H1 (cell line): ENCODE data around the gene SNCAIP. TPM values are rescaled to one million over a fixed set of nuclear protein-coding genes. Genes with fewer than 3 reads are reported as not detected.
A peak's percentile ranks its signal among the peaks of the same experiment; 100 is the strongest.

Experiments
- CTCF ChIA-PET: fragments of 300-600 bp; sonication (Branson Sonifier 250); formaldehyde crosslinking; loops from one replicate; lab custom pipeline; 2021; ENCODE audit not compliant: partially characterized antibody; lab: Charles Lee
- POLR2A ChIA-PET: fragments of 300-600 bp; sonication (Branson Sonifier 250); formaldehyde crosslinking; loops from one replicate; lab custom pipeline; 2021; ENCODE audit warnings: inconsistent platforms; ENCODE audit not compliant: partially characterized antibody; lab: Charles Lee
- DNase-seq, 2 experiments: peaks; one replicate each; pipeline versions ENCODE4 v3.0.0 to v3.0.0-alpha.2; 2010 to 2022; ENCODE audit warnings: low spot score in 2 of 2, low read depth in 1 of 2, mixed read lengths in 1 of 2
- FAIRE-seq: peaks from 2 replicates; lab custom pipeline; 2011; peaks lifted over from hg19 to GRCh38; lab: Jason Lieb, UNC
- H2AFZ ChIP-seq: 2 replicates; pipeline ENCODE4 v1.8.1; 2012; ENCODE audit warnings: low read length, inconsistent platforms
- H2AK5ac ChIP-seq: 2 replicates; pipeline ENCODE4 v1.6.1; 2013; ENCODE audit warnings: low read depth, low read length
- H2BK120ac ChIP-seq: replicated peaks from 2 replicates; pipeline ENCODE3; 2013; ENCODE audit warnings: low read depth, low read length, inconsistent platforms
- H2BK12ac ChIP-seq: 2 replicates; pipeline ENCODE4 v1.6.1; 2013; ENCODE audit warnings: low read depth, low read length
- H2BK15ac ChIP-seq: 2 replicates; pipeline ENCODE4 v1.6.1; 2013; ENCODE audit warnings: low read length
- H2BK20ac ChIP-seq: 2 replicates; pipeline ENCODE4 v1.6.1; 2013; ENCODE audit warnings: low read length
- H2BK5ac ChIP-seq: 2 replicates; pipeline ENCODE4 v1.6.1; 2013; ENCODE audit warnings: low read depth, low read length
- H3K14ac ChIP-seq: 2 replicates; pipeline ENCODE4 v1.6.1; 2013; ENCODE audit warnings: inconsistent platforms; ENCODE audit not compliant: insufficient read length
- H3K18ac ChIP-seq: 2 replicates; pipeline ENCODE4 v1.6.1; 2013; ENCODE audit warnings: low read length; ENCODE audit errors: extremely low read depth
- H3K23ac ChIP-seq: 2 replicates; pipeline ENCODE4 v1.6.1; 2013; ENCODE audit warnings: inconsistent platforms; ENCODE audit not compliant: insufficient read length
- H3K23me2 ChIP-seq: 2 replicates; pipeline ENCODE4 v1.6.1; 2013; ENCODE audit warnings: low read depth, low read length
- H3K27ac ChIP-seq: 2 replicates; pipeline ENCODE4 v1.6.1; 2011; ENCODE audit warnings: low read depth, low read length, inconsistent platforms
- H3K27me3 ChIP-seq, 4 experiments: replicated peaks in 1 of 4; 1 replicate in 1 of 4; 2 replicates in 3 of 4; pipeline versions ENCODE4 v1.6.1 to v1.8.1; 2011 to 2013; ENCODE audit warnings: low read length in 3 of 4, mild to moderate bottlenecking in 3 of 4, inconsistent platforms in 2 of 4, mixed read lengths in 2 of 4, moderate library complexity in 1 of 4; ENCODE audit not compliant: control insufficient read depth in 3 of 4, insufficient read depth in 3 of 4; ENCODE audit errors: extremely low read depth in 1 of 4
- H3K36me3 ChIP-seq, 4 experiments: 2 replicates each; pipeline versions ENCODE4 v1.6.1 to v1.8.1; 2011 to 2013; ENCODE audit warnings: mild to moderate bottlenecking in 4 of 4, low read length in 3 of 4, moderate library complexity in 2 of 4, control low read depth in 1 of 4, inconsistent platforms in 1 of 4; ENCODE audit not compliant: insufficient read depth in 4 of 4, control insufficient read depth in 2 of 4
- H3K4ac ChIP-seq: replicated peaks from 2 replicates; pipeline ENCODE3; 2013; ENCODE audit warnings: low read length, low read depth, mixed read lengths, inconsistent platforms; ENCODE audit not compliant: insufficient read length
- H3K4me1 ChIP-seq, 4 experiments: replicated peaks in 1 of 4; 1 replicate in 1 of 4; 2 replicates in 3 of 4; pipeline versions ENCODE4 v1.6.1 to v1.8.1; 2011 to 2013; ENCODE audit warnings: low read length in 3 of 4, inconsistent platforms in 2 of 4, mixed read lengths in 1 of 4; ENCODE audit not compliant: insufficient read depth in 4 of 4, control insufficient read depth in 3 of 4
- H3K4me2 ChIP-seq, 2 experiments: 2 replicates each; pipeline versions ENCODE4 v1.6.1 to v1.8.1; 2011 to 2013; ENCODE audit warnings: low read depth in 2 of 2, low read length in 2 of 2, control low read depth in 1 of 2, inconsistent platforms in 1 of 2, mild to moderate bottlenecking in 1 of 2; ENCODE audit not compliant: insufficient read depth in 1 of 2
- H3K4me3 ChIP-seq, 4 experiments: fragments of 200-600, 300-600 bp in 1 of 4; sonication (generic), shearing (Covaris generic), sonication (Bioruptor Twin) in 1 of 4; 2 replicates each; pipeline versions ENCODE4 v1.5.1 to v1.8.1; 2011 to 2016; ENCODE audit warnings: low read length in 4 of 4, low read depth in 3 of 4, control low read depth in 2 of 4, inconsistent platforms in 2 of 4, mild to moderate bottlenecking in 2 of 4, mixed read lengths in 1 of 4, moderate library complexity in 1 of 4; ENCODE audit not compliant: insufficient read depth in 2 of 4; ENCODE audit errors: extremely low read depth in 1 of 4
- H3K56ac ChIP-seq: replicated peaks from 2 replicates; pipeline ENCODE3; 2013; ENCODE audit warnings: low read depth, mild to moderate bottlenecking, mixed read lengths, low read length, inconsistent platforms; ENCODE audit not compliant: insufficient read length
- H3K79me1 ChIP-seq: 2 replicates; pipeline ENCODE4 v1.6.1; 2013; ENCODE audit warnings: low read depth, low read length, control low read depth
- H3K79me2 ChIP-seq, 2 experiments: 2 replicates each; pipeline versions ENCODE4 v1.6.1 to v1.8.1; 2012 to 2013; ENCODE audit warnings: low read length in 2 of 2, mild to moderate bottlenecking in 2 of 2, inconsistent platforms in 1 of 2; ENCODE audit not compliant: insufficient read depth in 2 of 2, control insufficient read depth in 1 of 2
- H3K9ac ChIP-seq, 4 experiments: replicated peaks in 1 of 4; 1 replicate in 1 of 4; 2 replicates in 3 of 4; pipeline versions ENCODE4 v1.6.1 to v1.8.1; 2011 to 2013; ENCODE audit warnings: low read depth in 3 of 4, low read length in 3 of 4, control low read depth in 2 of 4, mild to moderate bottlenecking in 2 of 4, moderate library complexity in 2 of 4, inconsistent platforms in 1 of 4; ENCODE audit errors: extremely low read depth in 1 of 4
- H3K9me3 ChIP-seq, 2 experiments: 2 replicates each; pipeline versions ENCODE4 v1.6.1 to v1.8.1; 2012 to 2013; ENCODE audit warnings: mild to moderate bottlenecking in 2 of 2, moderate library complexity in 2 of 2, control low read depth in 1 of 2, inconsistent platforms in 1 of 2, low read depth in 1 of 2, low read length in 1 of 2, mixed read lengths in 1 of 2; ENCODE audit not compliant: insufficient read depth in 2 of 2
- H4K20me1 ChIP-seq, 2 experiments: replicated peaks in 1 of 2; 2 replicates each; pipeline versions ENCODE3 to v1.8.1; 2011 to 2013; ENCODE audit warnings: inconsistent platforms in 2 of 2, low read length in 2 of 2, mild to moderate bottlenecking in 1 of 2; ENCODE audit not compliant: insufficient read depth in 2 of 2, control insufficient read depth in 1 of 2
- H4K5ac ChIP-seq: 2 replicates; pipeline ENCODE4 v1.6.1; 2013; ENCODE audit warnings: low read length, low read depth, mixed read lengths, inconsistent platforms; ENCODE audit not compliant: insufficient read length
- H4K8ac ChIP-seq: 2 replicates; pipeline ENCODE4 v1.8.0; 2013; ENCODE audit warnings: mild to moderate bottlenecking, moderate library complexity, low read length, inconsistent platforms; ENCODE audit not compliant: insufficient read depth; ENCODE audit errors: extremely low read depth
- H4K91ac ChIP-seq: replicated peaks from 2 replicates; pipeline ENCODE3; 2013; ENCODE audit warnings: low read length, mixed read lengths, inconsistent platforms; ENCODE audit not compliant: insufficient read length
- CTBP2 ChIP-seq: IDR thresholded peaks from 2 replicates; pipeline ENCODE4 v1.7.0; 2011; ENCODE audit warnings: borderline replicate concordance, mild to moderate bottlenecking, moderate library complexity, mixed read lengths, low read length; ENCODE audit not compliant: insufficient read depth, insufficient read length
- CTCF ChIP-seq, 3 experiments: IDR thresholded peaks; 1 replicate in 2 of 3; 2 replicates in 1 of 3; pipeline versions ENCODE4 v1.5.1 to v1.6.1; 2011; ENCODE audit warnings: low read length in 3 of 3, mild to moderate bottlenecking in 3 of 3, inconsistent platforms in 2 of 3, low read depth in 1 of 3, moderate library complexity in 1 of 3; ENCODE audit not compliant: insufficient read depth in 1 of 3; ENCODE audit errors: control extremely low read depth in 1 of 3
- EP300 ChIP-seq, 2 experiments: IDR thresholded peaks; 1 replicate in 1 of 2; 2 replicates in 1 of 2; pipeline ENCODE4 v1.6.1; 2011 to 2012; ENCODE audit warnings: low read depth in 2 of 2, low read length in 2 of 2, mild to moderate bottlenecking in 2 of 2, borderline replicate concordance in 1 of 2, inconsistent platforms in 1 of 2, moderate library complexity in 1 of 2
- JUND ChIP-seq: IDR thresholded peaks from 2 replicates; pipeline ENCODE4 v1.6.1; 2011; ENCODE audit warnings: mild to moderate bottlenecking, improper control_type of control experiment, low read length
- KDM4A ChIP-seq: IDR thresholded peaks from one replicate; pipeline ENCODE4 v1.7.1; 2012; ENCODE audit warnings: low read depth, mild to moderate bottlenecking, moderate library complexity, low read length, inconsistent platforms; ENCODE audit not compliant: severe bottlenecking
- POLR2A ChIP-seq, 2 experiments: IDR thresholded peaks; 1 replicate in 1 of 2; 2 replicates in 1 of 2; pipeline ENCODE4 v1.6.1; 2011; ENCODE audit warnings: low read depth in 2 of 2, low read length in 2 of 2, mild to moderate bottlenecking in 2 of 2; ENCODE audit errors: control extremely low read depth in 1 of 2
- SAP30 ChIP-seq: fragments of 300-600 bp; sonication (generic); IDR thresholded peaks from 2 replicates; pipeline ENCODE4 v1.7.1; 2012; ENCODE audit warnings: low read length, moderate library complexity, mild to moderate bottlenecking, inconsistent platforms; ENCODE audit not compliant: insufficient read depth, insufficient replicate concordance
- SP4 ChIP-seq: IDR thresholded peaks from 2 replicates; pipeline ENCODE4 v1.6.1; 2012; ENCODE audit warnings: low read length, inconsistent platforms
- TEAD4 ChIP-seq: IDR thresholded peaks from 2 replicates; pipeline ENCODE4 v1.6.1; 2012; ENCODE audit warnings: low read depth, low read length, inconsistent platforms, mixed read lengths
- YY1 ChIP-seq: IDR thresholded peaks from 2 replicates; pipeline ENCODE4 v1.6.1; 2011; ENCODE audit warnings: low read depth, mild to moderate bottlenecking, low read length
- WGBS, 2 experiments: shearing (Covaris generic) in 1 of 2; methylation state at CpG; one replicate each; pipeline versions ENCODE4 v1.1.6 to v1.1.7; 2013 to 2015; ENCODE audit warnings: low lambda C conversion rate in 2 of 2, mixed read lengths in 2 of 2, inconsistent platforms in 1 of 2, low coverage in 1 of 2, missing lambda C conversion rate in 1 of 2; ENCODE audit not compliant: insufficient replicate concordance in 2 of 2, insufficient coverage in 1 of 2, insufficient read length in 1 of 2; ENCODE audit errors: extremely low coverage in 1 of 2, missing lambda C conversion rate in 1 of 2; 5-methylcytosine and 5-hydroxymethylcytosine counted together
- polyA plus RNA-seq, 7 experiments: library from polyadenylated mRNA; depleted of rRNA in 3 of 7; stranded (reverse) in 5 of 7; unstranded in 2 of 7; fragments of >200 nt in 5 of 7; fragments of 200-250 nt in 2 of 7; gene quantifications; 1 replicate in 5 of 7; 2 replicates in 1 of 7; 4 replicates in 1 of 7; pipeline versions ENCODE4 v1.2.1 to v1.2.3, GENCODE V29; 2011 to 2013; ENCODE audit warnings: missing spikeins in 2 of 7, mixed read lengths in 2 of 7
- total RNA-seq: library from RNA; stranded (reverse); fragmentation: NEBNext Ultra II Directional; extraction: Animal tissue kit (Norgen Biotek cat#: 25700); gene quantifications from 2 replicates; pipeline ENCODE4 v1.2.1, GENCODE V29; 2021
- TF ChIP-seq, protein P1 (sequence below): IDR thresholded peaks from 2 replicates; pipeline ENCODE4 v1.6.1; 2012; ENCODE audit warnings: inconsistent platforms

The SNCAIP gene
- total and polyA plus RNA-seq, 2 of the 8 experiments (the other 6 are each of a cell fraction or from before 2014, with no cell fraction given), result 3.9 to 9.0 TPM

- 37% methylated on average over 2 of the region's 2 CpGs; no CpG with 5 or more reads in 1 of the 2 experiments for WGBS, 2 experiments
- Histone ChIP-seq H3K27ac (no peak overlapping the region), H3K56ac (no peak overlapping the region), H3K4me2 (no peak overlapping the region), H3K23me2 (no peaks in the 10 kb centered on the region; the same call in 1 of the 2 replicates), H3K27me3 (no peaks in the 10 kb centered on the region), H3K14ac (no peak overlapping the region), H3K9ac (no peak overlapping the region), H2BK120ac (no peak overlapping the region), H2BK20ac (no peak overlapping the region), H2BK5ac (no peak overlapping the region), H3K23ac (no peak overlapping the region), H4K20me1 (no peaks in the 10 kb centered on the region), H4K8ac (no peak overlapping the region), H3K18ac (no peak overlapping the region), H3K9me3 (no peaks in the 10 kb centered on the region), H2AK5ac (no peak overlapping the region), H3K36me3 (no peaks in the 10 kb centered on the region), H2BK15ac (no peak overlapping the region), H4K91ac (no peak overlapping the region), H4K5ac (no peak overlapping the region), H3K79me1 (no peaks in the 10 kb centered on the region), H3K4me3 (no peak overlapping the region), H2BK12ac (no peak overlapping the region), H3K4me1 (peaks cover 0 to 9% (median 4%) of the 10 kb centered on the region in 4 experiments; a peak in 3 of 7 replicates), H3K79me2 (no peaks in the 10 kb centered on the region), H3K4ac (no peak overlapping the region), H2AFZ (no peak overlapping the region)
- POLR2A ChIA-PET, result no interaction called here
- FAIRE-seq, result peak; percentile 88
- CTCF ChIA-PET, result interaction anchor here (0.7 to 14.9 kb wide), 24 partner anchors 9 to 1113 kb away, joined by 3 to 221 read pairs (median 4); no protein-coding TSS in a partner anchor
- DNase-seq, result peak in 1 of 2 experiments; percentile 23
- TF ChIP-seq YY1 (peak; percentile 65; the same call in 1 of the 2 replicates), EP300 (IDR thresholded peaks at IDR 0.05; ENCODE audit: borderline replicate concordance in 1 of 2, low read depth in 2 of 2, low read length in 2 of 2) (no peak), CTBP2 (peak; percentile 85), KDM4A (no peak), SAP30 (peak; percentile 47), CTCF (IDR thresholded peaks at IDR 0.05; ENCODE audit: control extremely low read depth in 1 of 3, insufficient read depth in 1 of 3, low read depth in 1 of 3, low read length in 3 of 3) (peak; percentile 79 to 82 (median 79)), POLR2A (IDR thresholded peaks at IDR 0.05; ENCODE audit: control extremely low read depth in 1 of 2, low read depth in 2 of 2, low read length in 2 of 2) (no peak), JUND (no peak), SP4 (no peak), TEAD4 (peak; percentile 81)
- TF ChIP-seq, protein P1, sequence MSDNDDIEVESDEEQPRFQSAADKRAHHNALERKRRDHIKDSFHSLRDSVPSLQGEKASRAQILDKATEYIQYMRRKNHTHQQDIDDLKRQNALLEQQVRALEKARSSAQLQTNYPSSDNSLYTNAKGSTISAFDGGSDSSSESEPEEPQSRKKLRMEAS, result 0 out of 2 replicates have a peak, but pooled peaks have one; percentile 18
These were observed 186.1 kb downstream of the SNCAIP start for GRCh38 chr5:122498163-122498562.
